Measurements from ENCODE around the gene EVA1C.
"Not testable (repeated sequence)": the region's sequence is repeated elsewhere in the genome, so short reads cannot be mapped to it uniquely, and the experiment has no call there.

Gene EVA1C

GRCh38 chr21:32390537-32391224, 21.8 kb upstream of the EVA1C start:
- DNase-seq (ENCODE audit: low spot score) = not testable (repeated sequence)

- no peak for DNase-seq (ENCODE audit: low spot score)
Measured at GRCh38 chr21:32391755-32392154, 20.8 kb upstream of the EVA1C start.

GRCh38 chr21:32392299-32392879, 20.1 kb upstream of the EVA1C start:
- no peak for DNase-seq (ENCODE audit: low spot score)

GRCh38 chr21:32392880-32393676, 19.4 kb upstream of the EVA1C start, which contains the start of gene URB1:
URB1 (minus strand) TSS chr21:32393012; CDS start chr21:32392910, 102 bp downstream.
- peak; percentile 79 for DNase-seq (ENCODE audit: low spot score)

GRCh38 chr21:32393677-32394001, 18.9 kb upstream of the EVA1C start:
- DNase-seq (ENCODE audit: low spot score) = no peak

GRCh38 chr21:32403201-32403777, 9.2 kb upstream of the EVA1C start:
- peak; percentile 73 for DNase-seq (ENCODE audit: low spot score)

- no peak for DNase-seq (ENCODE audit: low spot score)
Measured at GRCh38 chr21:32406405-32406804, 6.1 kb upstream of the EVA1C start.

- no peak for DNase-seq (ENCODE audit: low spot score)
Measured at GRCh38 chr21:32410291-32410690, 2.2 kb upstream of the EVA1C start.

- DNase-seq (ENCODE audit: low spot score) = no peak
Measured at GRCh38 chr21:32410916-32411315, 1.6 kb upstream of the EVA1C start.

- peak; percentile 45 for DNase-seq (ENCODE audit: low spot score)
Measured at GRCh38 chr21:32411350-32412161, 950 bp upstream of the EVA1C start.

GRCh38 chr21:32413015-32413504, 554 bp downstream of the EVA1C start:
- DNase-seq (ENCODE audit: low spot score) = no peak

GRCh38 chr21:32413697-32414578, 1.4 kb downstream of the EVA1C start:
- DNase-seq (ENCODE audit: low spot score) = no peak

GRCh38 chr21:32414579-32415358, 2.3 kb downstream of the EVA1C start:
- no peak for DNase-seq (ENCODE audit: low spot score)

- DNase-seq (ENCODE audit: low spot score) = no peak
Measured at GRCh38 chr21:32415451-32416398, 3.2 kb downstream of the EVA1C start.

GRCh38 chr21:32418146-32418545, 5.6 kb downstream of the EVA1C start:
- no peak for DNase-seq (ENCODE audit: low spot score)

- DNase-seq (ENCODE audit: low spot score) = no peak
Measured at GRCh38 chr21:32422064-32422463, 9.6 kb downstream of the EVA1C start.

GRCh38 chr21:32423320-32424190, 11.0 kb downstream of the EVA1C start:
- DNase-seq (ENCODE audit: low spot score) = peak; percentile 71

GRCh38 chr21:32424191-32424535, 11.7 kb downstream of the EVA1C start:
- DNase-seq (ENCODE audit: low spot score) = no peak

Measured in hepatic stellate cell (primary cell).